ENCODE results near the gene HAVCR2. TPM values are rescaled to one million over a fixed set of nuclear protein-coding genes. Genes with fewer than 3 reads are reported as not detected.

Gene HAVCR2
- total and polyA plus RNA-seq, 2 experiments from 2014 or later = 0.49 TPM; not detected in 1

GRCh38 chr5:157088342-157088990, 20.4 kb downstream of the HAVCR2 start:
- H3F3A ChIP-seq (replicated peaks; ENCODE audit: low read depth) = no peaks in the 10 kb centered on the region
- no peak overlapping the region for H3K4me2 ChIP-seq
- no peaks in the 10 kb centered on the region for H3K9me2 ChIP-seq (ENCODE audit: insufficient read depth)
- Mint-ChIP-seq H3K36me3 (ENCODE audit: low read depth) (no peaks in the 10 kb centered on the region), H3K27me3 (ENCODE audit: insufficient read depth, low read depth, poor library complexity) (no peaks in the 10 kb centered on the region), H3K4me3 (no peak overlapping the region), H3K4me1 (no peaks in the 10 kb centered on the region), H3K27ac (no peak overlapping the region), H3K9me3 (no peaks in the 10 kb centered on the region)
- no peak overlapping the region for H3K4me3 ChIP-seq
- no peaks in the 10 kb centered on the region for H4K20me1 ChIP-seq (replicated peaks; ENCODE audit: insufficient read depth)
- DNase-seq (ENCODE audit: low spot score) (no peak), ATAC-seq (no peak)
- no peaks in the 10 kb centered on the region for H3K27me3 ChIP-seq (ENCODE audit: insufficient read depth)
- TF ChIP-seq ZNF114 (CRISPR knock-in tag; IDR thresholded peaks at IDR 0.05) = no peak
- TF ChIP-seq ZNF331 (CRISPR knock-in tag; IDR thresholded peaks at IDR 0.05; ENCODE audit: low read depth) = no peak
- TF ChIP-seq EZH2 (IDR thresholded peaks at IDR 0.05; ENCODE audit: low read depth, unreplicated experiment) = no peak
- no peak for TF ChIP-seq POLR2AphosphoS5 (IDR thresholded peaks at IDR 0.05; ENCODE audit: low read depth)
- no peak for TF ChIP-seq EZH2phosphoT487 (IDR thresholded peaks at IDR 0.05; ENCODE audit: unreplicated experiment)
- TF ChIP-seq CTCF (conservative IDR thresholded peaks at IDR 0.05; ENCODE audit: low read depth in 2 of 2) = no peak
- TF ChIP-seq STAT1 (IDR thresholded peaks at IDR 0.05; ENCODE audit: unreplicated experiment) = no peak
- no peak for TF ChIP-seq CREB1 (CRISPR knock-in tag; IDR thresholded peaks at IDR 0.05; ENCODE audit: low read depth)
- TF ChIP-seq JUNB (IDR thresholded peaks at IDR 0.05; ENCODE audit: unreplicated experiment) = no peak
- no peak for TF ChIP-seq NANOG (IDR thresholded peaks at IDR 0.05; ENCODE audit: borderline replicate concordance)
- TF ChIP-seq ETS1 (IDR thresholded peaks at IDR 0.05) = no peak
- TF ChIP-seq ZNF462 (CRISPR knock-in tag; IDR thresholded peaks at IDR 0.05) = no peak
- no peak for TF ChIP-seq REST (IDR thresholded peaks at IDR 0.05; ENCODE audit: unreplicated experiment)
- H3K36me3 ChIP-seq (ENCODE audit: insufficient read depth) = no peaks in the 10 kb centered on the region
- H2AFZ ChIP-seq = 0 out of 2 replicates have a peak overlapping the region, but pooled peaks have one; percentile 52
- no peaks in the 10 kb centered on the region for H3K79me2 ChIP-seq (replicated peaks; ENCODE audit: insufficient read depth)
- no peak overlapping the region for H3K27ac ChIP-seq (ENCODE audit: low read depth)
- no peaks in the 10 kb centered on the region for H3K4me1 ChIP-seq (ENCODE audit: insufficient read depth)

All from GM23338 (cell line).